EL (cell line): Measurements from ENCODE around the gene PSD.

Source experiments
- DNase-seq: peaks from one replicate; pipeline ENCODE4 v3.0.0-alpha.2; 2016

Gene PSD

GRCh38 chr10:102438374-102438773, 19.8 kb upstream of the PSD start:
- no peak for DNase-seq

DNA sequence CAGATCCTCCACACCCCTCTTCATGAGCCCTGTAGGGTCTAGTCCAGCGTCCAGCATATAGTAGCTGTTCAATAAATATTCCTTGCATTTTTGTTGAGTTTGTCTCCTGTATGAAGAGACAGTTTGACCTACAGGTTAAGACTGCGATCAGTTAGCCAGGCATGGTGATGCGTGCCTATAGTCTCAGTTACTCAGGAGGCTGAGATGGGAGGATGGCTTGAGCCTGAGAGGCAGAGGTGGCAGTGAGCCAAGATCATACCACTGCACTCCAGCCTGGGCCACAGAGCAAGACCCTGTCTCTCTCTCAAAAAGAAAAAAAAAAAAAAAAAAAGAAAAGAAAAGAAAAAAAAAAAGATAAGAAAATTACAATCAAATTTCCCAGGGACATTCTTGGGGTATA, 18.9 kb upstream of the PSD start:
- DNase-seq, result no peak

DNA sequence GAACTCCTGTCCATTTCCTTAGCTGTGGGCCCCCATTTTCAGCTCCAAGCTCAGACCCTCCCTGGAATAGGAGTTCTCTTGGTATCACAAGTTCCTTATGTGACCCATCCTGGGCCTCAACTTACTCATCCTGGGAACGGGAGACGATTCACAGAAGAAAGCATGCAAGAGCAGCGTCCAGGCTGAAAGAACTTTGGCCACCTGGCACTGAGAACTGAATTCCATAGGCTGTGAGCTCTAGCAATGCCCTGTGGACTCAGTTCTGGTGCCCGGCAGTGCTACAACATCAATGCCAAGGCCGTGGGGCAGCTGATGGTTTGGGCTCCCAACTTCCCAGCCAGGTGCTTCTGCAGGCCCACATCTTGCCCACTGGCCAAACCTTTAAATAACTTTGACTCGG, 17.7 kb upstream of the PSD start:
- DNase-seq, result no peak

DNA sequence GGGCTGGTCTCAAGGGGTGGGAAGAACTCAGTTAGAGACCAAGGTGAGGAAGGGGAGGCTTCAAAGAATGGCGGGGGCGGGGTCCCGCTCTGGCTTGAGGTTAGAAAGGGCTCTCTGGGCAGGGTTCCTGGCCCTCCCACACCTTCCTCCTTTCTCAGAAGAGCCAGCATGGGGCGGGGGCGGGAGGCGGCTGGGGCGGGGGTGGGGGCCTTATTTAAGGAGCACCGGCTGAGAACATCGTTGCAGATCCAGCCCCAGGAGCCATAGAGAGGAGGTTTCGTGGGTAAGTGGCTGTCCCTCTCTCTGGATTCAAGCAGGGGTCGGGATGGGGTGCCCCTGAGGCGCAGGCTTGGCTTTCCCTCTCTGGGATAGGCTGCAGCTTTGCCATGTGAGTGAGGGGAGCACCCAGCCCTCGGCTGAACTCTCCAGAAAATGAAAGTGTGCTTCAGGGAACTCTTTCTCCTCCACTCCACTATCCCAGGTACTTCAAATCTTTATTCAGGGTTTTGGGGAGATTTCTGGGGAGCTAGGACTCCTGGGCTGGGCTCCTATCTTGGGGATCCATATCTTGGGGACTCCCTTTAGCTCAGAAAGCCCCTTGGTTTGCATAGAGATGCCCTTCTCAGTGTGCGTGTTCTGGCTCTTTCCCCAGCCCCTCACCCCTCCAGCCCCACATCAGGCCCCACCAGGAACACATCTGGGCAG, 17.1 kb upstream of the PSD start:
- peak; percentile 20 for DNase-seq

DNA sequence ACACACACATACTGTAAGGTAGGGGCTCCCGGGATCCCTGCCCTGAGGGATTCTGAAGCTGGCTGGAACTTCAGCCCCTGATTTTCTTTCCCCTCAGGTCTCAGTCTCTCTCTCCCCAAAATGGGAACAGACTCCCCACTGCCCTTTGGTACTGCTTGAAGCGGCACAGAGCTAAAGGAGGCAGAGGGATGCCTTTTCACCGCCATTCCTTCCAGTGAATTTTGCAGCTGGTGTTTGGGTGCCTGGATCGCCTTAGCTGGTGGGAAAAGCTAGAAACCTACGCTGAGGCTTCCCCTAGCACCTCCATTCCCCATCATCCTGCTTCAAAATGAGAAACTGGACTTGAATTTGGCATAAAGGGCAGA, 16.5 kb upstream of the PSD start:
- DNase-seq, result no peak

- peak; percentile 68 for DNase-seq
Observed at GRCh38 chr10:102434394-102435132, 16.0 kb upstream of the PSD start.

DNA sequence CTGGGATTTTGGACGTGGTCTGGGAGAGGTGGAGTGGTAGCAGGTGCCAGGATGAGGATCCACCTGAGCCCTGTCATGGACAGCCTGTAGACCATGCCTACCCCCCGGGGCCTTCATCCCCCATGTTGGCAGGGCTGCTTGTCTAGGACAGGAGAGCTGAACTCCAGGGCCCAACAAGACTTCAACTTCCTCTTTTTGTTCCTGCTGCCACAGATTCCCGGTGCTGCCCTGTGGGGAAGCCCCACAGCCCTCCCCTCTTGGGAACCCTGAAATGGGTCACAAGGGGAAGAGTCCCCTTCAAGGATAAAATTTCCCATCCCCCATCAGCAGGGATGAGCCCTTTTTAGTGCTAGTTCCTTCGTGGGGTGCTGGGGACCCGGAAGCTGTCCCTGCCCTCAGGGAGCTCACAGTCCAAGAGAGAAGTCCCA, 15.0 kb upstream of the PSD start:
- no peak for DNase-seq

GRCh38 chr10:102432162-102432950, 13.8 kb upstream of the PSD start, which contains the start of gene CUEDC2:
Gene CUEDC2 (minus strand): TSS chr10:102432574. CDS start chr10:102425188, 7,386 bp downstream.
- peak; percentile 98 for DNase-seq

- no peak for DNase-seq
Observed at GRCh38 chr10:102431452-102432124, 13.0 kb upstream of the PSD start.

- no peak for DNase-seq
Observed at GRCh38 chr10:102429468-102429867, 10.9 kb upstream of the PSD start.

DNA sequence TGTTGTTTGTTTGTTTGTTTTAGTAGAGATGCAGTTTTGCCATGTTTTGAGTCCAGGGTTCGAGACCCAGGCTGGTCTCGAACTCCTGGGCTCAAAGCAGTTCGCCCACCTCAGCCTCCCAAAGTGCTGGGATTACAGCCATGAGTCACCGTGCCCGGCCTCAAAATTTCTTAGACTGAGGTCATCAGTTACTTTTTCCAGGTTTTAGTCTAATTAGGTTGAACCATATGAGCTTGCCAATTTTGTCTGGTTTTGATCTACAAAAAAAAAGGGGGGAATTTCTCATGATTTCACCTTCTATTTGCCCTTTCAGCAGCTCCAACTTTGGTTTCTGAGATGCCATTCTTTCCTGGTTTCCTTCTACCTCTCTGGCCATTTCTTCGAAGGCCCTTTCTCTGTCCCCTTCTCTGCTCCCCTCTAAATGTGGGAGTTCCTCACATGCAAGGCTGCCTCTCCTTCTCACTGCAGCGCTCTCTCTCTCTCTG, 8.3 kb upstream of the PSD start:
- DNase-seq, result peak; percentile 65

GRCh38 chr10:102425444-102425843, 6.9 kb upstream of the PSD start:
- DNase-seq, result no peak

DNA sequence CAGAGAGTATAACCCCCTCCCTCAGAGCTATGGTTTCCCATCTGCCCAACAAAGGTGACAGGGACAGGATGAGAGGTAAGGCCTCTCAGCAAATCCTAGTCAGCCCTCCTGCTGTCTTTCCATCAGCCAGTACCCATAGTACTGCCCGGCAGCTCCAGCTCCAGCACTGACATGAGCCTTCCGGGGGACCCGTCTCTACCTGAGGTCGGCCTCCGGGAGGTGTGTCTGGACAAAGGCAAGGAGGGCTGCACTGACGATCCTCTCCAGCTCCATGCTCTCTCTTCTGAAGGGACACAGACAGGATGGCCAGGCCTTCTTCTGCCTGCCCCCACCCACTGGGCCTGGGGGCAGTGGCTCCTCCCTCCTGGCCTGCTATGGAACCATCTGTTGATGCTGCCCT, 6.3 kb upstream of the PSD start:
- DNase-seq, result no peak

DNA sequence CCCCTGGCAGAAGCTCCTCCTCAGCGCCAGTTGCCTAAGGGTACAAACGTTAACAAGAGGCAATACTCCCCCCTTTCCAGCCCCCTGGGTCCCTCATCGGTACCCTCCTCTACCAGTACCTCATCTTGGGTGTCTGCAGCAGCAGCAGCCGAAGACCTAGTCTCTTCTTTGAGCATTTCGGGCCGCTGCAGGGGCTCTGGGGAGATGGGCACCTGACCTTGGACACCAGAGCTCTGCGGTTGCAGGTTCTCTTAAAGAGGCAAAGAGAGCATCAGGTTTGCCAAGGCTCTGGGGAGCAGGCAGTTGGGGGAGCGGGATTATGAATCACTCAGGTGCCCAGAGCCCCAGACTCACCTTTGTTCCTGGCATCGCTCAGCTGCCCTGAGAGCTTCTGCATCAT, 5.6 kb upstream of the PSD start:
- DNase-seq, result no peak

- DNase-seq, result no peak
Observed at GRCh38 chr10:102423372-102423968, 4.9 kb upstream of the PSD start.

GRCh38 chr10:102422545-102423129, 4.1 kb upstream of the PSD start:
- DNase-seq, result peak; percentile 71

- DNase-seq, result no peak
Observed at GRCh38 chr10:102421757-102422512, 3.4 kb upstream of the PSD start.

GRCh38 chr10:102421507-102421756, 2.8 kb upstream of the PSD start:
- DNase-seq, result no peak

- DNase-seq, result peak; percentile 97
Observed at GRCh38 chr10:102420714-102421506, 2.3 kb upstream of the PSD start, which contains the start of gene FBXL15. Gene FBXL15 (plus strand): TSS chr10:102420836. CDS start chr10:102421130, 294 bp downstream.

- DNase-seq, result no peak
Observed at GRCh38 chr10:102420181-102420713, 1.7 kb upstream of the PSD start.
